ENCODE results near the gene TEAD1. TPM values are rescaled to one million over a fixed set of nuclear protein-coding genes. Genes with fewer than 3 reads are reported as not detected.

The TEAD1 gene
- total and polyA plus RNA-seq, 2 experiments from 2014 or later, result 24.5 to 103 TPM

GRCh38 chr11:12885717-12886239 is 211.6 kb downstream of the TEAD1 start:
- Histone ChIP-seq H3K4me3 (no peak overlapping the region), H4K20me1 (replicated peaks; ENCODE audit: insufficient read depth) (no peaks in the 10 kb centered on the region), H3K27ac (ENCODE audit: low read depth) (0 out of 2 replicates have a peak overlapping the region, but pooled peaks have one; percentile 36), H3K79me2 (replicated peaks; ENCODE audit: insufficient read depth) (peaks cover 3% of the 10 kb centered on the region; the same call in 1 of the 2 replicates), H3K4me1 (ENCODE audit: insufficient read depth) (no peaks in the 10 kb centered on the region), H3F3A (replicated peaks; ENCODE audit: low read depth) (no peaks in the 10 kb centered on the region), H3K27me3 (ENCODE audit: insufficient read depth) (no peaks in the 10 kb centered on the region), H3K36me3 (ENCODE audit: insufficient read depth) (no peaks in the 10 kb centered on the region; the same call in 1 of the 2 replicates), H3K4me2 (no peak overlapping the region), H2AFZ (no peak overlapping the region), H3K9me2 (ENCODE audit: insufficient read depth) (no peaks in the 10 kb centered on the region)
- Mint-ChIP-seq H3K4me1 (peaks cover 11% of the 10 kb centered on the region), H3K27me3 (ENCODE audit: insufficient read depth, low read depth, poor library complexity) (peaks cover 2% of the 10 kb centered on the region), H3K9me3 (no peaks in the 10 kb centered on the region), H3K27ac (peak overlapping the region; percentile 67; the same call in 1 of the 2 replicates), H3K36me3 (ENCODE audit: low read depth) (peaks cover 65% of the 10 kb centered on the region), H3K4me3 (no peak overlapping the region)
- no peak for DNase-seq (ENCODE audit: low spot score)
- no peak for ATAC-seq
- TF ChIP-seq ZNF331 (CRISPR knock-in tag; IDR thresholded peaks at IDR 0.05; ENCODE audit: low read depth), result no peak
- TF ChIP-seq EZH2 (IDR thresholded peaks at IDR 0.05; ENCODE audit: low read depth, unreplicated experiment), result no peak
- no peak for TF ChIP-seq CREB1 (CRISPR knock-in tag; IDR thresholded peaks at IDR 0.05; ENCODE audit: low read depth)
- no peak for TF ChIP-seq ETS1 (IDR thresholded peaks at IDR 0.05)
- no peak for TF ChIP-seq POLR2AphosphoS5 (IDR thresholded peaks at IDR 0.05; ENCODE audit: low read depth)
- no peak for TF ChIP-seq ZNF114 (CRISPR knock-in tag; IDR thresholded peaks at IDR 0.05)
- TF ChIP-seq EZH2phosphoT487 (IDR thresholded peaks at IDR 0.05; ENCODE audit: unreplicated experiment), result no peak
- no peak for TF ChIP-seq ZNF462 (CRISPR knock-in tag; IDR thresholded peaks at IDR 0.05)
- no peak for TF ChIP-seq JUNB (IDR thresholded peaks at IDR 0.05; ENCODE audit: unreplicated experiment)
